ENCODE measurements around the gene CDK6. TPM values are rescaled to one million over a fixed set of nuclear protein-coding genes. Genes with fewer than 3 reads are reported as not detected.

Gene CDK6
- total and polyA plus RNA-seq, 9 of the 15 experiments (the other 6 are each of a cell fraction or from before 2014, with no cell fraction given): 7.6 to 109 (median 44.4) TPM

DNA sequence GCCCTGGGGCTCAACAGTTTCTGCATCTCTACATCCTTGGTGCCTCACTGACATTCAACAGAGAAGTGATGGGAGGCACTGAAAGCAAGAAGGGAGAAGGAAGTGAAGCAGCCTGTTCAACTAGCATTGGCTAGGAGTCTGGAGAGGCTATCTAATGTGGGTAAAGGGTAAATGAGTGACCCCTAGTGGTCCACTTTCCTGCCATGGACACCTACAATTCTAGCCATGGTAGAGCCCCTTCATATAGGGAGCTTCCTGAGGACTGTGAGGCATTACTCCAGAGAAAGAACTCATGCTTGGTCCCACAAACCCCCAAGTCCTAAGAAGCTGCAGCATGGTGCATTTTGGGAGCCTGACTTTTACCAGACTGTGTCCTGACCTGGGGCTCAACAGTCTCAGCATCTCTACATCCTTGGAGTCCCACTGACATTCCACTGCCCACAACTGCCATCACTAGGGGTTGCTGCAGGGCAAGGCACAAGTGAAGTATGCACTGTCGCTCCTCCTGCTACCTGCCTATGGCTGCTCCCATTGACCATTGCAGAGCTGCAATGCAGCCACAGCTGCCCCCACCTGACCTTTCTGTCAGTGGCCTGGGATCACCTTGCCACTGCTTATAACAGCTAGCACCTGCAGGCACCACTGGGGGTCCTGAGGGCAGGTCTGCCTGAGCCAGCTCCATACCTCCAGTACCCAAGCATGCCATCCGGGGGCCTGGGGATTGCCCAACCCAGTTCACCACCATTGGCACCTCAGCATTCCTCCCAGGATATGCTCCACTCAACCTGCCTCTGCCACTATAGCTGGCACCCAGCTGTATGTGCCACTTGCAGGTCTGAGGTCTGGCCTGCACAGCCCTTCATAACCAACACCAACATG, 44.1 kb upstream of the CDK6 start (continued):
- TF ChIP-seq, protein P1, sequence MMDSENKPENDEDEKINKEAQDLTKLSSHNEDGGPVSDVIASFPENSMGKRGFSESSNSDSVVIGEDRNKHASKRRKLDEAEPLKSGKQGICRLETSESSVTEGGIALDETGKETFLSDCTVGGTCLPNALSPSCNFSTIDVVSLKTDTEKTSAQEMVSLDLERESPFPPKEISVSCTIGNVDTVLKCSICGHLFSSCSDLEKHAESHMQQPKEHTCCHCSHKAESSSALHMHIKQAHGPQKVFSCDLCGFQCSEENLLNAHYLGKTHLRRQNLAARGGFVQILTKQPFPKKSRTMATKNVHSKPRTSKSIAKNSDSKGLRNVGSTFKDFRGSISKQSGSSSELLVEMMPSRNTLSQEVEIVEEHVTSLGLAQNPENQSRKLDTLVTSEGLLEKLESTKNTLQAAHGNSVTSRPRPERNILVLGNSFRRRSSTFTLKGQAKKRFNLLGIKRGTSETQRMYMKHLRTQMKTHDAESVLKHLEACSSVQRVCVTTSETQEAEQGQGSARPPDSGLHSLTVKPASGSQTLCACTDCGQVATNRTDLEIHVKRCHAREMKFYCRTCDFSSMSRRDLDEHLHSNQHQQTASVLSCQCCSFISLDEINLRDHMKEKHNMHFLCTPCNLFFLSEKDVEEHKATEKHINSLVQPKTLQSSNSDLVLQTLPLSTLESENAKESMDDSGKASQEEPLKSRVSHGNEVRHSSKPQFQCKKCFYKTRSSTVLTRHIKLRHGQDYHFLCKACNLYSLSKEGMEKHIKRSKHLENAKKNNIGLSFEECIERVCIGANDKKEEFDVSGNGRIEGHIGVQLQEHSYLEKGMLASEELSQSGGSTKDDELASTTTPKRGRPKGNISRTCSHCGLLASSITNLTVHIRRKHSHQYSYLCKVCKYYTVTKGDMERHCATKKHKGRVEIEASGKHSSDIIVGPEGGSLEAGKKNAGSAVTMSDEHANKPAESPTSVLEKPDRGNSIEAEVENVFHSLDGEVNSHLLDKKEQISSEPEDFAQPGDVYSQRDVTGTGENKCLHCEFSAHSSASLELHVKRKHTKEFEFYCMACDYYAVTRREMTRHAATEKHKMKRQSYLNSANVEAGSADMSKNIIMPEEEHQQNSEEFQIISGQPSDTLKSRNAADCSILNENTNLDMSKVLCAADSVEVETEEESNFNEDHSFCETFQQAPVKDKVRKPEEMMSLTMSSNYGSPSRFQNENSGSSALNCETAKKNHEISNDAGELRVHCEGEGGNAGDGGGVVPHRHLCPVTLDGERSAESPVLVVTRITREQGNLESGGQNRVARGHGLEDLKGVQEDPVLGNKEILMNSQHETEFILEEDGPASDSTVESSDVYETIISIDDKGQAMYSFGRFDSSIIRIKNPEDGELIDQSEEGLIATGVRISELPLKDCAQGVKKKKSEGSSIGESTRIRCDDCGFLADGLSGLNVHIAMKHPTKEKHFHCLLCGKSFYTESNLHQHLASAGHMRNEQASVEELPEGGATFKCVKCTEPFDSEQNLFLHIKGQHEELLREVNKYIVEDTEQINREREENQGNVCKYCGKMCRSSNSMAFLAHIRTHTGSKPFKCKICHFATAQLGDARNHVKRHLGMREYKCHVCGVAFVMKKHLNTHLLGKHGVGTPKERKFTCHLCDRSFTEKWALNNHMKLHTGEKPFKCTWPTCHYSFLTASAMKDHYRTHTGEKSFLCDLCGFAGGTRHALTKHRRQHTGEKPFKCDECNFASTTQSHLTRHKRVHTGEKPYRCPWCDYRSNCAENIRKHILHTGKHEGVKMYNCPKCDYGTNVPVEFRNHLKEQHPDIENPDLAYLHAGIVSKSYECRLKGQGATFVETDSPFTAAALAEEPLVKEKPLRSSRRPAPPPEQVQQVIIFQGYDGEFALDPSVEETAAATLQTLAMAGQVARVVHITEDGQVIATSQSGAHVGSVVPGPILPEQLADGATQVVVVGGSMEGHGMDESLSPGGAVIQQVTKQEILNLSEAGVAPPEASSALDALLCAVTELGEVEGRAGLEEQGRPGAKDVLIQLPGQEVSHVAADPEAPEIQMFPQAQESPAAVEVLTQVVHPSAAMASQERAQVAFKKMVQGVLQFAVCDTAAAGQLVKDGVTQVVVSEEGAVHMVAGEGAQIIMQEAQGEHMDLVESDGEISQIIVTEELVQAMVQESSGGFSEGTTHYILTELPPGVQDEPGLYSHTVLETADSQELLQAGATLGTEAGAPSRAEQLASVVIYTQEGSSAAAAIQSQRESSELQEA (IDR thresholded peaks at IDR 0.05; ENCODE audit: low read depth): no peak

Data from K562 (cell line).